SK-N-SH (cell line): ENCODE data around the gene FEV. TPM values are rescaled to one million over a fixed set of nuclear protein-coding genes. Genes with fewer than 3 reads are reported as not detected.

Experiments used
- CTCF ChIA-PET: fragments of 300-600, 350-600 bp; formaldehyde crosslinking; extraction: SDS; loops from one replicate; lab custom pipeline; 2021; lab: Yijun Ruan, JAX
- POLR2A ChIA-PET: fragments of 350-600 bp; sonication (Branson Sonifier 250); formaldehyde crosslinking; extraction: SDS; loops from one replicate; lab custom pipeline; 2020; ENCODE audit warnings: antibody characterized with exemption, inconsistent platforms; lab: Yijun Ruan, JAX
- DNase-seq: peaks from one replicate; pipeline ENCODE4 v3.0.0; 2012
- H2AFZ ChIP-seq: fragments of 200-600 bp; sonication (generic); 2 replicates; pipeline ENCODE4 v1.8.1; 2016; ENCODE audit warnings: antibody characterized with exemption, mild to moderate bottlenecking, low read depth
- H3F3A ChIP-seq: fragments of 200-600 bp; sonication (generic); replicated peaks from 2 replicates; pipeline ENCODE3; 2016; ENCODE audit warnings: antibody characterized with exemption, mild to moderate bottlenecking; ENCODE audit not compliant: insufficient read depth
- H3K27ac ChIP-seq, 2 experiments: fragments of 200-500 bp in 1 of 2; fragments of 200-600 bp in 1 of 2; sonication (Bioruptor generic) in 1 of 2; sonication (generic), shearing (Covaris generic) in 1 of 2; 2 replicates each; pipeline versions ENCODE4 v1.5.1 to v1.6.1; 2014 to 2016; ENCODE audit warnings: low read depth in 2 of 2, inconsistent platforms in 1 of 2, low read length in 1 of 2, mild to moderate bottlenecking in 1 of 2, mixed read lengths in 1 of 2
- H3K27me3 ChIP-seq: fragments of 200-600 bp; sonication (generic), shearing (Covaris generic); 2 replicates; pipeline ENCODE4 v1.6.1; 2016; ENCODE audit warnings: mixed run types; ENCODE audit not compliant: insufficient read depth
- H3K36me3 ChIP-seq, 2 experiments: fragments of 200-500 bp in 1 of 2; fragments of 200-600 bp in 1 of 2; sonication (Bioruptor generic) in 1 of 2; sonication (generic) in 1 of 2; replicated peaks in 1 of 2; 2 replicates each; pipeline versions ENCODE3 to v1.5.1; 2014 to 2016; ENCODE audit warnings: low read length in 1 of 2, mild to moderate bottlenecking in 1 of 2; ENCODE audit not compliant: insufficient read depth in 2 of 2, control insufficient read depth in 1 of 2
- H3K4me1 ChIP-seq, 2 experiments: fragments of 200-500 bp in 1 of 2; fragments of 200-600 bp in 1 of 2; sonication (Bioruptor generic) in 1 of 2; sonication (generic), shearing (Covaris generic) in 1 of 2; 2 replicates each; pipeline versions ENCODE4 v1.5.1 to v1.6.1; 2014 to 2016; ENCODE audit warnings: low read depth in 1 of 2, low read length in 1 of 2, mixed run types in 1 of 2; ENCODE audit not compliant: insufficient read depth in 2 of 2, control insufficient read depth in 1 of 2
- H3K4me2 ChIP-seq: fragments of 200-600 bp; sonication (generic), shearing (Covaris generic); 2 replicates; pipeline ENCODE4 v1.6.1; 2017; ENCODE audit warnings: mixed run types
- H3K4me3 ChIP-seq, 2 experiments: fragments of 200-500 bp in 1 of 2; fragments of 200-600 bp in 1 of 2; sonication (Bioruptor generic) in 1 of 2; sonication (generic), shearing (Covaris generic) in 1 of 2; 2 replicates each; pipeline versions ENCODE4 v1.5.1 to v1.8.1; 2014 to 2016; ENCODE audit warnings: low read depth in 2 of 2, inconsistent platforms in 1 of 2, low read length in 1 of 2, mild to moderate bottlenecking in 1 of 2, mixed read lengths in 1 of 2, moderate library complexity in 1 of 2
- H3K79me2 ChIP-seq: fragments of 200-600 bp; sonication (generic); 2 replicates; pipeline ENCODE4 v1.8.1; 2017; ENCODE audit warnings: mild to moderate bottlenecking; ENCODE audit not compliant: insufficient read depth
- H3K9ac ChIP-seq: fragments of 200-600 bp; sonication (generic); 2 replicates; pipeline ENCODE4 v1.6.1; 2017; ENCODE audit warnings: mixed run types
- H3K9me2 ChIP-seq: fragments of 200-600 bp; sonication (generic); 2 replicates; pipeline ENCODE4 v1.6.1; 2017; ENCODE audit warnings: mixed run types
- H3K9me3 ChIP-seq: fragments of 200-600 bp; sonication (generic); 2 replicates; pipeline ENCODE4 v1.6.1; 2017; ENCODE audit warnings: mixed run types, mild to moderate bottlenecking, moderate library complexity
- H4K20me1 ChIP-seq: fragments of 200-600 bp; sonication (generic); 2 replicates; pipeline ENCODE4 v1.6.1; 2017; ENCODE audit warnings: mild to moderate bottlenecking, mixed run types; ENCODE audit not compliant: insufficient read depth
- CHD2 ChIP-seq: fragments of 150-350 bp; IDR thresholded peaks from 2 replicates; pipeline ENCODE4 v1.6.1; 2018; ENCODE audit warnings: low read length; ENCODE audit not compliant: partially characterized antibody
- ELF1 ChIP-seq: IDR thresholded peaks from 2 replicates; pipeline ENCODE4 v1.4.0; 2012
- EP300 ChIP-seq, 2 experiments: IDR thresholded peaks; 2 replicates each; pipeline versions ENCODE4 v1.4.0 to v1.6.1; 2012; ENCODE audit warnings: borderline replicate concordance in 1 of 2, low read depth in 1 of 2, low read length in 1 of 2
- FOXJ3 ChIP-seq: sonication (generic); formaldehyde crosslinking; IDR thresholded peaks from 2 replicates; pipeline ENCODE4 v1.5.1; 2020; ENCODE audit warnings: mild to moderate bottlenecking, missing genetic modification reagents
- FOXM1 ChIP-seq: IDR thresholded peaks from 2 replicates; pipeline ENCODE4 v1.4.0; 2012; ENCODE audit warnings: low read depth, mild to moderate bottlenecking
- GATA2 ChIP-seq: sonication (generic); formaldehyde crosslinking; IDR thresholded peaks from 2 replicates; pipeline ENCODE4 v1.5.0; 2020; ENCODE audit warnings: mild to moderate bottlenecking, missing genetic modification reagents
- MXI1 ChIP-seq: IDR thresholded peaks from 2 replicates; pipeline ENCODE4 v1.6.1; 2012; ENCODE audit warnings: mild to moderate bottlenecking, low read depth, low read length, improper control_type of control experiment
- NRF1 ChIP-seq: IDR thresholded peaks from 2 replicates; pipeline ENCODE4 v1.6.1; 2012; ENCODE audit warnings: low read depth, mild to moderate bottlenecking, low read length
- POLR2AphosphoS5 ChIP-seq: IDR thresholded peaks from 2 replicates; pipeline ENCODE4 v1.6.1; 2012; ENCODE audit warnings: low read depth, low read length
- RFX5 ChIP-seq: IDR thresholded peaks from 2 replicates; pipeline ENCODE4 v1.6.1; 2012; ENCODE audit warnings: mild to moderate bottlenecking, improper control_type of control experiment, low read length
- SIN3A ChIP-seq: IDR thresholded peaks from 2 replicates; pipeline ENCODE4 v1.6.1; 2012; ENCODE audit warnings: low read depth, mild to moderate bottlenecking, low read length, moderate library complexity, borderline replicate concordance
- TAF1 ChIP-seq: IDR thresholded peaks from 2 replicates; pipeline ENCODE4 v1.6.1; 2012; ENCODE audit warnings: low read depth, mild to moderate bottlenecking, low read length, moderate library complexity, borderline replicate concordance
- TEAD4 ChIP-seq: IDR thresholded peaks from 2 replicates; pipeline ENCODE4 v1.4.0; 2012; ENCODE audit warnings: mild to moderate bottlenecking, borderline replicate concordance; ENCODE audit not compliant: insufficient read depth
- WGBS: methylation state at CpG from one replicate; pipeline ENCODE4 v1.1.6; 2017; ENCODE audit warnings: low lambda C conversion rate; 5-methylcytosine and 5-hydroxymethylcytosine counted together
- polyA plus RNA-seq, 3 experiments: library from polyadenylated mRNA; depleted of rRNA; stranded (reverse); fragments of >200 nt; gene quantifications; 2 replicates each; pipeline ENCODE4 v1.2.3, GENCODE V29; 2012
- TF ChIP-seq, protein P1 (sequence below): IDR thresholded peaks from 2 replicates; pipeline ENCODE4 v1.4.0; 2012; ENCODE audit warnings: low read depth
- TF ChIP-seq, protein P2 (sequence below): IDR thresholded peaks from 2 replicates; pipeline ENCODE4 v1.6.1; 2012; ENCODE audit warnings: mild to moderate bottlenecking, low read depth, low read length, moderate library complexity
- TF ChIP-seq, protein P3 (sequence below): IDR thresholded peaks from 2 replicates; pipeline ENCODE4 v1.4.0; 2012; ENCODE audit warnings: low read depth, borderline replicate concordance
- TF ChIP-seq, protein P4 (sequence below): IDR thresholded peaks from 2 replicates; pipeline ENCODE4 v1.4.0; 2012; ENCODE audit warnings: low read depth, borderline replicate concordance

FEV gene
- polyA plus RNA-seq, 1 of the 3 experiments (the other 2 are of a cell fraction), result 0.53 TPM

DNA sequence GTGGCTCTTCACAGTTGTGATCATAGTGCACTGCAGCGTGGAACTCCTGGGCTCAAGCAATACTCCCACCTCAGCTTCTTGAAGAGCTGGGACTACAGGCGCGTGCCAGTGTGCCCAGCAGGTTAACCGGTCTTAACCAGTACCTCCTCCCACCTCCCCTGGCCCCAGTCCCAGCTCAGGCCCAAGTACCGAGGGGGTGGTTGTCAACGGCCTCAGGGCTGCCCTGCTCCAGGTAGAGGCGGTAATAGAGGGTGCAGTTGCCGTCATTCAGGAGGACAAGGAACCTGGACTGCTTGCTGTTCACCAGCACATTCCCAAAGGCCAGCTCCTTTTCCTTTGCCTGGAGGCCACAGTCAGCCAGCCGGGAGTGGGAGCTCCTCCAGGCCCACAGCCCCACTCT, 36.6 kb upstream of the FEV start (continued):
- TF ChIP-seq, protein P1, sequence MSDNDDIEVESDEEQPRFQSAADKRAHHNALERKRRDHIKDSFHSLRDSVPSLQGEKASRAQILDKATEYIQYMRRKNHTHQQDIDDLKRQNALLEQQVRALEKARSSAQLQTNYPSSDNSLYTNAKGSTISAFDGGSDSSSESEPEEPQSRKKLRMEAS, result no peak
- TF ChIP-seq, protein P2, sequence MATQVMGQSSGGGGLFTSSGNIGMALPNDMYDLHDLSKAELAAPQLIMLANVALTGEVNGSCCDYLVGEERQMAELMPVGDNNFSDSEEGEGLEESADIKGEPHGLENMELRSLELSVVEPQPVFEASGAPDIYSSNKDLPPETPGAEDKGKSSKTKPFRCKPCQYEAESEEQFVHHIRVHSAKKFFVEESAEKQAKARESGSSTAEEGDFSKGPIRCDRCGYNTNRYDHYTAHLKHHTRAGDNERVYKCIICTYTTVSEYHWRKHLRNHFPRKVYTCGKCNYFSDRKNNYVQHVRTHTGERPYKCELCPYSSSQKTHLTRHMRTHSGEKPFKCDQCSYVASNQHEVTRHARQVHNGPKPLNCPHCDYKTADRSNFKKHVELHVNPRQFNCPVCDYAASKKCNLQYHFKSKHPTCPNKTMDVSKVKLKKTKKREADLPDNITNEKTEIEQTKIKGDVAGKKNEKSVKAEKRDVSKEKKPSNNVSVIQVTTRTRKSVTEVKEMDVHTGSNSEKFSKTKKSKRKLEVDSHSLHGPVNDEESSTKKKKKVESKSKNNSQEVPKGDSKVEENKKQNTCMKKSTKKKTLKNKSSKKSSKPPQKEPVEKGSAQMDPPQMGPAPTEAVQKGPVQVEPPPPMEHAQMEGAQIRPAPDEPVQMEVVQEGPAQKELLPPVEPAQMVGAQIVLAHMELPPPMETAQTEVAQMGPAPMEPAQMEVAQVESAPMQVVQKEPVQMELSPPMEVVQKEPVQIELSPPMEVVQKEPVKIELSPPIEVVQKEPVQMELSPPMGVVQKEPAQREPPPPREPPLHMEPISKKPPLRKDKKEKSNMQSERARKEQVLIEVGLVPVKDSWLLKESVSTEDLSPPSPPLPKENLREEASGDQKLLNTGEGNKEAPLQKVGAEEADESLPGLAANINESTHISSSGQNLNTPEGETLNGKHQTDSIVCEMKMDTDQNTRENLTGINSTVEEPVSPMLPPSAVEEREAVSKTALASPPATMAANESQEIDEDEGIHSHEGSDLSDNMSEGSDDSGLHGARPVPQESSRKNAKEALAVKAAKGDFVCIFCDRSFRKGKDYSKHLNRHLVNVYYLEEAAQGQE, result no peak

DNA sequence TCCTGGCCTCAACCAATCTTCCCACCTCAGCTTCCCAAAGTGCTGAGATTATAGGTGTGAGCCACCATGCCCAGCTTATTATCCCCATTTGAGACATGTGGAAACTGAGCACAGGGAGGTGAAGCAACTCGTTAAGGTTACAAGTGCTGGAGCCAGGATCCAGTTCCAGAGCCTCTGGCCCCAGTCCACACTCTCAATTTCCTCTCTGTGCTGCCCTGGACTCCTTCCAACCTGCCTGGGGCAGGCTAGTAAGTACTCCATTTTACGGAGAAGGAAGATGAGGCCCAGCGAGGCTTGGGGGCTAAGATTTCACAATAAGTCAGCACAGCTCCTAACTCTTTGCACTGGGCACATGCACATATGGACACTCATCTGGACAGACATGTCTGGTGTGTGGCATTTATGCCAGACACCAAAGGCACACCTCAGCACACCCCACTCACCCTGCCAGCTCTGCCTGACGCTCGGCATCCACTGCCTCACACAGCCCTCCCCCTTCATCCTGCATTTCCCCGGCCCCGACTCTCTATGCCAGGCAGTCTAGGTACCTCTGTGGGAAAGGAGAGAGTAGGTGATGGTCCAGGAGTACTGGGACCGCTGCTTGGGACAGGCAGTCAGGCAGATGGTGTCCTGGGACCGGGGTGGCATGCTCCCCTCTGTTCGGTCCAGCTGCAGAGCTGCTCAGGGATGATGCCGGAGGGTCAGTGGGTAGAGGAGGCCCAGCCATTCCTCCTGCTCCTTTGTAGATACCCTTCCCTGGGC, 35.8 kb upstream of the FEV start:
- H4K20me1 ChIP-seq, result no peaks in the 10 kb centered on the region
- TF ChIP-seq EP300 (IDR thresholded peaks at IDR 0.05; ENCODE audit: borderline replicate concordance in 1 of 2, low read depth in 1 of 2, low read length in 1 of 2) (peak in 1 of 2 experiments; percentile 5; a peak in 1 of 4 replicates), POLR2AphosphoS5 (no peak), TEAD4 (no peak), NRF1 (no peak)
- peak; percentile 57 for DNase-seq
- no peaks in the 10 kb centered on the region for H3K79me2 ChIP-seq
- no peak overlapping the region for H3K4me2 ChIP-seq
- peak overlapping the region in 1 of 2 experiments; percentile 71; a peak in 2 of 4 replicates for H3K27ac ChIP-seq
- WGBS, result 58% methylated on average over 10 of the region's 11 CpGs
- H3K9me3 ChIP-seq, result no peaks in the 10 kb centered on the region
- no peak overlapping the region for H3K9ac ChIP-seq
- H2AFZ ChIP-seq, result no peak overlapping the region
- ChIA-PET POLR2A (interaction anchor here (0.7 to 1.5 kb wide), 3 partner anchors 18 to 24 kb away, joined by 4 to 5 read pairs (median 4); no protein-coding TSS in a partner anchor), CTCF (interaction anchor here (0.8 to 20.3 kb wide), 13 partner anchors 10 to 138 kb away, joined by 3 to 258 read pairs (median 6); no protein-coding TSS in a partner anchor)
- H3F3A ChIP-seq, result no peaks in the 10 kb centered on the region
- peaks cover 32% of the 10 kb centered on the region for H3K27me3 ChIP-seq
- no peaks in the 10 kb centered on the region for H3K36me3 ChIP-seq
- H3K4me1 ChIP-seq, result peaks cover 0 to 48% of the 10 kb centered on the region in 2 experiments; a peak in 1 of 4 replicates
- H3K4me3 ChIP-seq, result no peak overlapping the region
- H3K9me2 ChIP-seq, result no peaks in the 10 kb centered on the region

DNA sequence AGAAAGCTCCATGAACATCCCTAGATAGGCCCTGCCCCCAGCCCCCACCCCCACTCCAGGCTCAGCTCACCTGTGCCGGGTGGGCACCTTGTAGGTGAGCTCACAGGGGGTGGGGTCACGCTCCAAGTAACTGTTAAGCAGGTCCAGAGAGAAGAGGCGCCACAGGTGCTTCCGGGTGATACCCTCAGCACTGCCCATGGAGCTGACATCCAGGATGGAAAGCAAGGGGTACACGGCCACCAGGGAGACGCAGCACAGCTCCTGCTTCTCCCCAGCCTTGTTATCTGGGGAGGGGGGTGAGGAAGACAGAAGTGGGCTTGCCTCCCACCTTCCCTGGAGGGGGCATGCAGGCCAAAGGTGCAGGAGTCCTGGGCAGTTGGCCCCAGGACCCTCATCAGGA, 34.5 kb upstream of the FEV start:
- no peak for DNase-seq
- H3K36me3 ChIP-seq, result no peaks in the 10 kb centered on the region
- H3K9me3 ChIP-seq, result no peaks in the 10 kb centered on the region
- no peaks in the 10 kb centered on the region for H4K20me1 ChIP-seq
- CTCF ChIA-PET, result interaction anchor here (0.6 to 20.3 kb wide), 11 partner anchors 10 to 121 kb away, joined by 3 to 258 read pairs (median 6); partner anchors contain the start of gene IHH
- H3F3A ChIP-seq, result no peaks in the 10 kb centered on the region
- H2AFZ ChIP-seq, result no peak overlapping the region
- peaks cover 28% of the 10 kb centered on the region for H3K27me3 ChIP-seq
- H3K9ac ChIP-seq, result no peak overlapping the region
- no peak overlapping the region for H3K4me2 ChIP-seq
- no peaks in the 10 kb centered on the region for H3K9me2 ChIP-seq
- no peak overlapping the region for H3K4me3 ChIP-seq
- H3K27ac ChIP-seq, result peak overlapping the region in 1 of 2 experiments; percentile 69; a peak in 2 of 4 replicates
- peaks cover 0 to 48% of the 10 kb centered on the region in 2 experiments; a peak in 1 of 4 replicates for H3K4me1 ChIP-seq
- POLR2A ChIA-PET, result interaction anchor here (0.7 to 1.5 kb wide), 4 partner anchors 9 to 23 kb away, joined by 3 to 4 read pairs (median 3); no protein-coding TSS in a partner anchor
- no peaks in the 10 kb centered on the region for H3K79me2 ChIP-seq
- WGBS, result 52% methylated on average over 6 of the region's 6 CpGs
- TF ChIP-seq FOXM1 (no peak), MXI1 (no peak), CHD2 (no peak), SIN3A (no peak), FOXJ3 (CRISPR knock-in tag) (no peak), ELF1 (no peak), GATA2 (no peak), EP300 (IDR thresholded peaks at IDR 0.05; ENCODE audit: borderline replicate concordance in 1 of 2, low read depth in 1 of 2, low read length in 1 of 2) (no peak), TAF1 (no peak), RFX5 (no peak)
- TF ChIP-seq, protein P3, sequence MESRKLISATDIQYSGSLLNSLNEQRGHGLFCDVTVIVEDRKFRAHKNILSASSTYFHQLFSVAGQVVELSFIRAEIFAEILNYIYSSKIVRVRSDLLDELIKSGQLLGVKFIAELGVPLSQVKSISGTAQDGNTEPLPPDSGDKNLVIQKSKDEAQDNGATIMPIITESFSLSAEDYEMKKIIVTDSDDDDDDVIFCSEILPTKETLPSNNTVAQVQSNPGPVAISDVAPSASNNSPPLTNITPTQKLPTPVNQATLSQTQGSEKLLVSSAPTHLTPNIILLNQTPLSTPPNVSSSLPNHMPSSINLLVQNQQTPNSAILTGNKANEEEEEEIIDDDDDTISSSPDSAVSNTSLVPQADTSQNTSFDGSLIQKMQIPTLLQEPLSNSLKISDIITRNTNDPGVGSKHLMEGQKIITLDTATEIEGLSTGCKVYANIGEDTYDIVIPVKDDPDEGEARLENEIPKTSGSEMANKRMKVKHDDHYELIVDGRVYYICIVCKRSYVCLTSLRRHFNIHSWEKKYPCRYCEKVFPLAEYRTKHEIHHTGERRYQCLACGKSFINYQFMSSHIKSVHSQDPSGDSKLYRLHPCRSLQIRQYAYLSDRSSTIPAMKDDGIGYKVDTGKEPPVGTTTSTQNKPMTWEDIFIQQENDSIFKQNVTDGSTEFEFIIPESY, result no peak
- TF ChIP-seq, protein P4, sequence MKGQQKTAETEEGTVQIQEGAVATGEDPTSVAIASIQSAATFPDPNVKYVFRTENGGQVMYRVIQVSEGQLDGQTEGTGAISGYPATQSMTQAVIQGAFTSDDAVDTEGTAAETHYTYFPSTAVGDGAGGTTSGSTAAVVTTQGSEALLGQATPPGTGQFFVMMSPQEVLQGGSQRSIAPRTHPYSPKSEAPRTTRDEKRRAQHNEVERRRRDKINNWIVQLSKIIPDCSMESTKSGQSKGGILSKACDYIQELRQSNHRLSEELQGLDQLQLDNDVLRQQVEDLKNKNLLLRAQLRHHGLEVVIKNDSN, result no peak
